ENCODE data around the gene SLC25A4. TPM values are rescaled to one million over a fixed set of nuclear protein-coding genes. Genes with fewer than 3 reads are reported as not detected.

SLC25A4 gene
- total RNA-seq, 1 donor from 2014 or later = 2,233 TPM

Other genes starting within 250 kb of the SLC25A4 start
- gene HELT, start 124.8 kb upstream of the SLC25A4 start, total RNA-seq = not detected
- 11.3 TPM for gene CFAP97, start 60.7 kb downstream of the SLC25A4 start, total RNA-seq
- gene SNX25, start 66.3 kb downstream of the SLC25A4 start, total RNA-seq = 10.9 TPM

Data from Right ventricle myocardium inferior (tissue), 1 donor.